Right lobe of liver (tissue), 6 donors: ENCODE measurements around the gene ROPN1L. TPM values are rescaled to one million over a fixed set of nuclear protein-coding genes. Genes with fewer than 3 reads are reported as not detected.

Source experiments
- ATAC-seq, 4 donors: fragments of 200-7000 bp; cut with Tn5 transposase; one replicate each; pipeline ENCODE4 v1.9.1; 2020; ENCODE audit warnings: mild to moderate bottlenecking in 4 of 4, moderate library complexity in 4 of 4
- DNase-seq, 3 donors: peaks; one replicate each; pipeline ENCODE4 v3.0.0-alpha.2; 2020
- H3K27ac ChIP-seq, 3 donors: fragments of 200-600 bp; one replicate each; pipeline ENCODE4 v1.8.0; 2022
- H3K27me3 ChIP-seq, 2 donors: fragments of 200-600 bp; one replicate each; pipeline ENCODE4 v1.8.0; 2022
- H3K36me3 ChIP-seq, 4 donors: fragments of 200-600 bp; sonication (generic) in 1 of 4; one replicate each; pipeline versions ENCODE4 v1.5.1 to v1.8.0; 2017 to 2022; ENCODE audit warnings: control low read depth in 1 of 4
- H3K4me1 ChIP-seq, 4 donors: fragments of 200-600 bp; sonication (generic) in 1 of 4; one replicate each; pipeline versions ENCODE4 v1.5.1 to v1.8.0; 2017 to 2022; ENCODE audit warnings: control low read depth in 1 of 4
- H3K4me3 ChIP-seq, 3 donors: fragments of 200-600 bp; one replicate each; pipeline ENCODE4 v1.8.0; 2022
- H3K9me3 ChIP-seq, 4 donors: fragments of 200-600 bp; sonication (generic) in 1 of 4; one replicate each; pipeline versions ENCODE4 v1.5.1 to v1.8.0; 2017 to 2022; ENCODE audit warnings: control low read depth in 1 of 4
- POLR2A ChIP-seq: fragments of 450-650 bp; IDR thresholded peaks from one replicate; pipeline ENCODE4 v1.6.1; 2017; ENCODE audit warnings: antibody characterized with exemption, mild to moderate bottlenecking
- WGBS: methylation state at CpG from one replicate; pipeline ENCODE4 v1.1.6; 2018; ENCODE audit warnings: low coverage, low lambda C conversion rate; ENCODE audit not compliant: insufficient coverage; ENCODE audit errors: missing lambda C conversion rate; 5-methylcytosine and 5-hydroxymethylcytosine counted together
- intact Hi-C, 2 donors: fragments of 100-400 bp; cut with DNase I; formaldehyde crosslinking; loops; one replicate each; pipeline versions ENCODE4 v1.11.2 to v1.14.1; 2022
- total RNA-seq, 6 experiments: library from RNA; depleted of rRNA in 2 of 6; stranded (reverse); fragments of >200 nt in 2 of 6; fragmentation: NEBNext Ultra II Directional in 3 of 6; extraction: Animal tissue kit (Norgen Biotek cat#: 25700) in 3 of 6; gene quantifications; one replicate each; pipeline versions ENCODE4 v1.1.0 to v1.2.4, GENCODE V29; 2016 to 2023
- TF ChIP-seq, protein P1 (sequence below), 4 donors: fragments of 200-600 bp in 3 of 4; fragments of 450-650 bp in 1 of 4; IDR thresholded peaks; one replicate each; pipeline versions ENCODE4 v1.5.1 to v1.8.0; 2016 to 2022; ENCODE audit warnings: antibody characterized with exemption in 4 of 4, mild to moderate bottlenecking in 2 of 4
- donor health status: DM: no; HTN: yes; CAD: no.
- donor health status: DM: no; HTN: no; CAD: no.
- donor health status: DM: no; HTN: no; CAD: no.
- donor health status: DM: no; HTN: yes; CAD: no.
- donor health status: DM: no; HTN: yes; CAD: no.

ROPN1L gene
- total RNA-seq, 6 experiments from 2014 or later, result 0.24 to 0.83 (median 0.40) TPM; not detected in 2

DNA sequence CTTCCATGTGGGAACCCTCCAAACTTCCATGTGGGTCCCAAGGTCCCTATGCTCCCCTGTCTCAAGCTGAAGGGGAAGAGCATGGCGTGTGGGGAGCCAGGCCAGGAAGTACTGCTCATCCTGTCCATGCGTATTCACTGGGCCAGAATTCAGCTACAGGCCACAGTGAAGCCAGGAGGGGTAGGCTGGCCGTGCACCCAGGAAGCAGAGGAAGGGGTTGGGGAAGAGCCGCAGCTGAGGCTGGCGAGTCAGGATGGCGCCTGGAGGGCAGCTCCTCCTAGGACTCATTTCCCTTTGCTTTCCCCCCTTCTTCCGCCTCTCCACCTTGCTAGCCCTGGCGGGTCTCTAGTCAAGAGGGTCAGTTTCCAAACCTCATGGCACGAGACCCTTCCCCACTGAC is 57.4 kb downstream of the ROPN1L start:
- DNase-seq (no peak), ATAC-seq (no peak)
- 69% methylated on average over 7 of the region's 9 CpGs for WGBS
- Histone ChIP-seq H3K9me3 (peaks cover 0 to 7% (median 0%) of the 10 kb centered on the region in 4 donors), H3K4me1 (no peaks in the 10 kb centered on the region), H3K4me3 (no peak overlapping the region), H3K27me3 (no peaks in the 10 kb centered on the region), H3K27ac (no peak overlapping the region), H3K36me3 (no peaks in the 10 kb centered on the region)
- TF ChIP-seq POLR2A, result no peak
- TF ChIP-seq, protein P1, sequence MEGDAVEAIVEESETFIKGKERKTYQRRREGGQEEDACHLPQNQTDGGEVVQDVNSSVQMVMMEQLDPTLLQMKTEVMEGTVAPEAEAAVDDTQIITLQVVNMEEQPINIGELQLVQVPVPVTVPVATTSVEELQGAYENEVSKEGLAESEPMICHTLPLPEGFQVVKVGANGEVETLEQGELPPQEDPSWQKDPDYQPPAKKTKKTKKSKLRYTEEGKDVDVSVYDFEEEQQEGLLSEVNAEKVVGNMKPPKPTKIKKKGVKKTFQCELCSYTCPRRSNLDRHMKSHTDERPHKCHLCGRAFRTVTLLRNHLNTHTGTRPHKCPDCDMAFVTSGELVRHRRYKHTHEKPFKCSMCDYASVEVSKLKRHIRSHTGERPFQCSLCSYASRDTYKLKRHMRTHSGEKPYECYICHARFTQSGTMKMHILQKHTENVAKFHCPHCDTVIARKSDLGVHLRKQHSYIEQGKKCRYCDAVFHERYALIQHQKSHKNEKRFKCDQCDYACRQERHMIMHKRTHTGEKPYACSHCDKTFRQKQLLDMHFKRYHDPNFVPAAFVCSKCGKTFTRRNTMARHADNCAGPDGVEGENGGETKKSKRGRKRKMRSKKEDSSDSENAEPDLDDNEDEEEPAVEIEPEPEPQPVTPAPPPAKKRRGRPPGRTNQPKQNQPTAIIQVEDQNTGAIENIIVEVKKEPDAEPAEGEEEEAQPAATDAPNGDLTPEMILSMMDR (IDR thresholded peaks at IDR 0.05), result no peak
- intact Hi-C loops, result no loop called here

DNA sequence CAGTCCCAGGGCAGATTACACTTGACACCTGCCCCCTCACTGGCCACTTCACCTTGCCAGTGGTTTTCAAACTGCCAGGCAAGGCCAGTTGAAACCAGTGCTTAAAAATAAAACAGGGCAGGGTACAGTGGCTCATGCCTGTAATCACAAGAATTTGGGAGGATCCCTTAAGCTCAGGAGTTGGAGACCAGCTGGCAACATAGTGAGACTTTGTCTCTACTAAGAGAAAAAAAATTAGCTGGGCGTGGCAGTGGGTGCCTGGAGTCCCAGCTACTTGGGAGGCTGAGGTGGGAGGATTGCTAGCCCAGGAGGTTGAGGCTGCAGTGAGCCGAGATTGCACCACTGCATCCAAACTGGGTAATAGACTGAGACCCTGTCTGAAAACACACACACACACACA is 58.1 kb downstream of the ROPN1L start:
- DNase-seq (no peak), ATAC-seq (no peak)
- intact Hi-C loops, result no loop called here
- Histone ChIP-seq H3K9me3 (peaks cover 0 to under 1% (median 0%) of the 10 kb centered on the region in 4 donors), H3K4me3 (no peak overlapping the region), H3K27me3 (no peaks in the 10 kb centered on the region), H3K4me1 (no peaks in the 10 kb centered on the region), H3K27ac (no peak overlapping the region), H3K36me3 (no peaks in the 10 kb centered on the region)
- no peak for TF ChIP-seq POLR2A
- TF ChIP-seq, protein P1 (IDR thresholded peaks at IDR 0.05), result no peak
- no CpG with 5 or more reads among the region's 2 CpGs for WGBS

- WGBS, result 80% methylated on average over 3 of the region's 3 CpGs
- TF ChIP-seq, protein P1 (IDR thresholded peaks at IDR 0.05), result no peak
- no peak for TF ChIP-seq POLR2A
- Histone ChIP-seq H3K4me3 (no peak overlapping the region), H3K27ac (no peak overlapping the region), H3K9me3 (no peaks in the 10 kb centered on the region), H3K27me3 (no peaks in the 10 kb centered on the region), H3K4me1 (no peaks in the 10 kb centered on the region), H3K36me3 (no peaks in the 10 kb centered on the region)
- ATAC-seq (no peak), DNase-seq (no peak)
- intact Hi-C loops, result no loop called here
Observed at GRCh38 chr5:10500669-10501068, 59.0 kb downstream of the ROPN1L start.

- ATAC-seq (no peak), DNase-seq (no peak)
- 59% methylated on average over 8 of the region's 9 CpGs for WGBS
- H3K4me1 ChIP-seq, result no peaks in the 10 kb centered on the region
- H3K27me3 ChIP-seq, result no peaks in the 10 kb centered on the region
- no peaks in the 10 kb centered on the region for H3K36me3 ChIP-seq
- no peak overlapping the region for H3K4me3 ChIP-seq
- no peaks in the 10 kb centered on the region for H3K9me3 ChIP-seq
- H3K27ac ChIP-seq, result no peak overlapping the region
- TF ChIP-seq, protein P1 (IDR thresholded peaks at IDR 0.05), result no peak
- no peak for TF ChIP-seq POLR2A
- intact Hi-C loops, result no loop called here
Observed at GRCh38 chr5:10501554-10502075, 59.9 kb downstream of the ROPN1L start.

GRCh38 chr5:10502130-10502529 is 60.5 kb downstream of the ROPN1L start:
- Histone ChIP-seq H3K27me3 (no peaks in the 10 kb centered on the region), H3K4me1 (no peaks in the 10 kb centered on the region), H3K9me3 (no peaks in the 10 kb centered on the region), H3K27ac (no peak overlapping the region), H3K36me3 (no peaks in the 10 kb centered on the region), H3K4me3 (no peak overlapping the region)
- TF ChIP-seq, protein P1 (IDR thresholded peaks at IDR 0.05), result no peak
- TF ChIP-seq POLR2A, result no peak
- WGBS, result 84% methylated on average over 4 of the region's 8 CpGs
- DNase-seq (no peak), ATAC-seq (no peak)
- intact Hi-C loops, result no loop called here
